ENCODE data around the gene NARF.
A peak's percentile ranks its signal among the peaks of the same experiment; 100 is the strongest.
"Not testable (repeated sequence)": the region's sequence is repeated elsewhere in the genome, so short reads cannot be mapped to it uniquely, and the experiment has no call there.

The NARF gene

DNA sequence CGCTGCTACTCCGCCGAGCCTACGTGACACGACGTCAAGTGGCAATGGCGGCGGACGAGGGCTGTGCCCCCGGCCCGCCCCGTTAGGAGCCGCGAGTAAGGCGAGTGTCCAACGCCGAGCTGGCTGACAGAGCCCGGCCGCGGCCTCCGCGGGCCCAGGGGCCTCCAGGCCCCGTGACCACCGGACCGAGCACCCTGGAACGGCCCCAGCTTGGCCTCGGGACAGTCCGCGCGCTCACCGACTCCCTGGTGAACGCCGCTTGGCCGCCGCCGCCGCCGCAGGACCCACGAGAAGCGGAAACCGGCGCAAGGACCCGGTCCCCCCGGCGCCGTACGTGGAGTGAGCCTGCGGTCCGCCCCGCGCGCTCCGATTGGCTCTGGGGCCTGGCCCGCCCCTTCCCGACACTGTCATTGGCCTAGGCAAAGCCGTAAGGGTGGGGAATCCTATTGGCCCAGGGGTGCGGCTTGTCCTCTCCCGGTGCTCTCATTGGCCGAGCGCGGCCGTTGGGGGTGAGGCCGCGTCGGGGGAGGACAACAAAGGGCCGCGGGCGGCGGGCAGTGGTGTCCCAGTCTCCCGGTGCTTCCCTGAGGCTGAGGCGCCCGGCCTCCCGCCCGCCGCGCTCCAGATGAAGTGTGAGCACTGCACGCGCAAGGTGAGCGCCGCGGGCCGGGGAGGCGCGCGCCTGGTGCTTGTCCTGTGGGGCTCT lies at the start of gene NARF:
NARF (plus strand) TSS at position 563 of the 706 bp plus-strand sequence; CDS start at position 626, 63 bp downstream.
- peak; percentile 95 to 96 for DNase-seq

DNA sequence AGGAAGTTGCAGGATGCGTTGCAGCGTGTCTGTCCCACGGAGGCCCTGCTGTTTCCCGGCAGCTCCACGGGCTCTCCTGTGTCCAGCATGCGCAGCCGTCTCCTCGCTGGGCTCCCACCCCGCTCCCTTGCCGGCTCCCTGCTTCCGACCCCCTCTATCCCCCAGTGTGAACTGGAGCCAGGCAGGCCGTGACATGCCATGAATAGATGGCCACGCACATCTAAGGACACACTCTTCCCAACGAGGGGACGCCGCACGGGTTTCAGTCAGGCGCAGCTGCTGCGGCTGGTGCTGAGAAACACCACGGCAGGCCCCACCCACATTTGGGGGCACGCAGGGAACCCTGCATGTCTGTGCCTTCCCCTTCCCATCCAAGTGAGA lies 49.6 kb upstream of the NARF start:
- DNase-seq: no peak

DNA sequence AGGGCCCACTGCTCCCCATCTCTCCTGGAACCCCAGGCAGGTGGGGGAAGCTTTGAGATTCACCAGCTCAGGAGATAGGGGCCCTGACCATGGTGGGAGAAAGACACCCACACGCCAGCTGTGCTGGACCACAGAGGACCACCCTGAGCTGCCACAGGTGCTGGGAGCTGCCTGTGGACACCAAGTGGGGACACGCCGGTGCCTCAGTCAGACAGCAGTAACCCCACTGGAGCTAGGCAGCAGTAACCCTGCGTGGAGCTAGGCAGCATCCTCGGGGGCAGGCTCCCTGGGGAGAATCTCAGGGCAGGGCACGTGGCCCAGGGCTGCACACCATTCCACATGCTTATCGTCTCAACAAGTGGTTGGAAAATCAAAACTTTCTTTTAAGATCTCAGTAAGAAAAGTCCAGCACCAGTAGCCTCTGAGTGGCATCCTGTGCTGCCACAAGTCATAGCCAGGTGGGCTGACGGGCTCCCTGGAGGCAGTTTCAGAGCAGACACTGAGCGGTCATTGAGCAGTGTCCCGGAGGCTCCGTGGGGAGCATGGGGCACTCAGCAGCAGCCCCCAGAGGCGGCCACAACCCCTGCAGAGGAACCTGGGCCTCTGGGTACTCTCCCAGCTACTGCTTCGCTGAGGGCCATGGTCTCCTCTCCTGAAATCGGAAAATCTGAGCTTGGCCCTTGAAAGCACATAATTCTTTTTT lies 48.4 kb upstream of the NARF start:
- DNase-seq: no peak

DNA sequence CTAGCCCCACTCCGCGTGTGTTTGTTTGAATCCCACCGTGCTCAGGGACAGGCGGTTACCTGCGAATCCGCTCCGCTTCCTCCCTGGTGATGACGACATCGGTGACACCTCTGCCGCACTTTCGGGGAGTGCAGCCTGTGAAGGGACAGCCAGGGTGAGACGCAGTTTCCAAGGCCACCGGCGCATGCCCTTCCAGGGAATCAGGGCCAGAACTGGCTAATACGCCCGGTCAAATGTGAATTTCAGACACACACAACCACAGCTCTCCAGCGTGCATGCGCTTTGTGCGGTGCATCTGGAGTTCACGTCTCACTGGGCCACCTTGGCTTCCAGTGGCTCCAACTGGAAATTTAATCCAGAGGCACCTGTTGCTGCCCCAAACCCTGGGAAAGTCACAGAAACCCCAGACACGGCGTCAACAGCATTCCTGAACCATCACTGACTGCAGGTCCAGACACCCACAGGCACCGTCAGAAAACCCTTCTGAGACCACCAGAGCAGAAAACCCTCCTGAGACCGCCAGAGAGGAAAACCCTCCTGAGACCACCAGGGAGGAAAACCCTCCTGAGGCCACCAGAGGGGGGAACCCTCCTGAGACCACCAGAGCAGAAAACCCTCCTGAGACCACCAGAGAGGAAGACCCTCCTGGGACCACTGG lies 47.0 kb upstream of the NARF start:
- DNase-seq: no peak

DNA sequence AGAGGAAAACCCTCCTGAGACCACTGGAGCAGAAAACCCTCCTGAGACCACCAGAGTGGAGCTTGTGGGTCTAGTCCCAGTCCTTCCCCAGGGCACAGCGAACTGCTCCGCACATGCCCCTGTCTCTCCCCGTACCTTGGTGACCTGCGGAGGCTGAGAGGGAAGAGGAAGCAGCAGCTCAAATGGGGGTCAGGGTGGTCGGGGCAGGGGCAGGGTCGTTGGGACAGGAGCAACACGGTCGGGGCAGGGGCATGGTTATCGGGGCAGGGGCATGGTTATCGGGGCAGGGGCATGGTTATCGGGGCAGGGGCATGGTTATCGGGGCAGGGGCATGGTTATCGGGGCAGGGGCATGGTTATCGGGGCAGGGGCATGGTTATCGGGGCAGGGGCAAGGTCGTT lies 46.5 kb upstream of the NARF start:
- DNase-seq: not testable (repeated sequence)

DNA sequence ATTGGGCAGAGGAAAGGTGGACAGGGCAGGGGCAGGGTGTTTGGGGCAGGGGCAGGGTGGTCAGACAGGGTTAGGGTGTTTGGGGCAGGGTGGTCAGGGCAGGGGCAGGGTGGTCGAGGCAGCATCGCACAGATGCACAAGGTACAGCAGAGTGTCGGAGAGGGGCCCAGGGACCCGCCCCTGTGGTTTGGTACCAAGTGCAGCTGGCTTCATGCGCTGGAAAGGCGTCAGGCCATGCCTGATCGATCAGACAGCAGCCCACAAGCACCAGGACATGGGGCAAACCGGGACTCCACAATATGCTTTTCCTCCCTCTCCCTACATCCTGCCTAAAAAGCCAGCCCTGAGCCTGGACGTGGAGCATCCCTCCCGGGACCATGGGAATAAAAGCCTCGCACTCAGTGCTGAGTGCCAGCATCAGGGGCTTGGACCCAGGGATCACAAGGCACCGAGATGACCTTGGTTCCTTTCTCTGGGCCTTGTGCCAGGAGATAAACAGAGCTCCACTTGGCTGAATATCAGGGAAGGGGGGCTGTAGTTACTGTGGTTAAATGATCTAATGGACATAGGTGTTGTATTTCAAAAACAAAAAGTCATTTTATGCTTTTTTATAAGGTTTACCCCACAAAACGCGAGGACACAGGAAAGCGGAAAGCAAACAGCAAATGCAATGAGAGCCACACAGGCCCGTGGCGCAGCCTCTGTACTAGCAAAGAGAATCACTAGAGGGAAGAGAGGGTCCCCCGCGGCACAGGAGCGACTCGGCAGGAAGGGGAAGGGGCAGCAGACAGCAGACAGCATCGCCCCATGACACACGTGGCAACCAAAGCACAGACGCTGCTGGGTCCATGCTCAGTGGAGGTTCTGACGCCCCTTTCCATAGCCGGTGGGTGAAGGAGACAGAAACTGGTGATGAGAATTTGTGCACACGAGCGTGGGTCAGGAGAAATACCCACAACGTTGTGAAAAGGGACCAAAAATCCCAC lies 45.7 kb upstream of the NARF start:
- no peak for DNase-seq

DNA sequence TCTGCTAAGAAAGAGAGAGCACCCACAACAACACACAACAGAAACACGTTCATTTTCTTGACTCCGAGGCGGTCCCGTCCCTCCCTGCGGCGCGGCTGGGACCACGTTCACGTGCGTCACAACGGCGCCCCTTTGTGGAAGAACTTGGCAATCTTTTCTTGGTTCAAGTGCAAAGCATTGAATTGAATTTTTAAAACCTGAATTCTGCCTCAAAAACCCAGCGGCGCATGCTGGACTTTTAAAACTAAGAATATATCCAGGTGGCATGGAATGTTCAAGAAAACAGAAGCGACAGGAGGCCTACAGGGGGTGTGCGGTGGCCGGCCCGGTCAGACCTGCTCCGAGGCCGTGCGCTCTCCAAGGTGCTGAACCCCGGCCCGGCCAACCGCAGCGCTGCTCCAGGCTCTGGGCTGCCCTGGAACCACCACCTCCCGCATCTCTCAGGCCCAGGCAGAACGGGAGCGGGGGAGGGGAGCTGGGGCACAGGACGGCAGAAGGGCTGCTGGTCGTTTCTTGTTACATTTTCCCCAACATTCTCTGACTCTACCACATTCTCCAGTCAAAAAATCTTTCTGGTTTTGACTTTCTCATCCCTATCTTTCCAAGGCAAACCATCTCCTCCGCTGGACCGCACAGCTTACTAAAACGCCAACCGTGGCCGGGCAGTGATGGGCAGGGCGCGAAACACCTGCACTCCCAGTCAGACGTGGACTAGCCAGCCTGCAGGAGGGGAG lies 43.8 kb upstream of the NARF start:
- peak; percentile 78 to 83 for DNase-seq

DNA sequence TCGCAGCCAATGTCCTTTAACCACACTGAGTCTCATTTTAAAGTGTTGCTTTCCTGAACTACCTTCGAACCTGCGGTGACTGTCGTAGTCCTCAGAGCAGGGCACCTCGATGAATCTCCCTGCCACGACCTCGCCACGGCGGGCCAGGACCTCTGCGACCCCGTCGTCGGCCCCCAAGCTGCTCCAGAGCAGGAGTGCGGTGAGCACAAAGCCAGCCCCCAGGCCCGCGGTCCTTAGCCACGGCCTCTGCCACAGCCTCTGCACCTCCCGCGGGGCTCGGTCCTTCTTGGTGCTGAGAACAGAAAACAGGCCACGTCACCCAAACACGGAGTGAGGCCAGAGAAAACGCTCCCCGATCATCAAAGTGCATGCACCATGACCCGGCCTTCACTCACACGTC lies 43.2 kb upstream of the NARF start:
- DNase-seq: no peak

DNA sequence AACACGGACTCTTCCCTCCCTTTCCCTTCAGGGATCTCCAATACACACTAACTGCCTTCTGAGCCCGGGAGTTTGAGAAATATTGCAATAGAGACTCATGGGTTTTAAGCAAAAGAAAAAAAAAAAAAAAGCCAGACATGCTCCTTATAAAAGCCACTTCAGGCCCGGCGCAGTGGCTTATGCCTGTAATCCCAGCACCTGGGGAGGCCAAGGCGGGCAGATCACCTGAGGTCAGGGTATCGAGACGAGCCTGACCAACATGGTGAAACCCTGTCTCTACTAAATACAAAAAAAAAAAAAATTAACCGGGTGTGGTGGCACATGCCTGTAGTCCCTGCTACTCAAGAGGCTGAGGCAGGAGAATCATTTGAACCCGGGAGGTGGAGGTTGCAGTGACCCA lies 42.8 kb upstream of the NARF start:
- no peak for DNase-seq

DNA sequence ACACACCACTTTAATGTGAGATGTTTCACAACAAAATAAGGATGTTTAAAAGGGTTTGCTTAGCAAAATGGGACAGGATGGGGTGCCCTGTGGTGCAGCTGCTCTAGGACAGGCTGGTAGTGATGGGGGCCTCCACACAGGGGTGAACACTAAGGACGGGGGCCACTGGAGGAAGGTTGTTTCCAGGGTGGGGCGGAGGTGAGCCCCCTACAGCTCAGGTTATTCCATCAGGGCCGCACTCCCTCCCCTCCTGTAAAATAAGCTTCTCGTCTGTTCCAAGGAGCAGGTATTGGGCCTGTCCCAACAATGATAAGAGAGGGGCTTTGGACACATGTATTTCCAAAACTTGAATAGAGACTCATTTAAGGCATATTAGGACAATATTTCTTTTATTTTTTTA lies 42.3 kb upstream of the NARF start:
- no peak for DNase-seq

DNA sequence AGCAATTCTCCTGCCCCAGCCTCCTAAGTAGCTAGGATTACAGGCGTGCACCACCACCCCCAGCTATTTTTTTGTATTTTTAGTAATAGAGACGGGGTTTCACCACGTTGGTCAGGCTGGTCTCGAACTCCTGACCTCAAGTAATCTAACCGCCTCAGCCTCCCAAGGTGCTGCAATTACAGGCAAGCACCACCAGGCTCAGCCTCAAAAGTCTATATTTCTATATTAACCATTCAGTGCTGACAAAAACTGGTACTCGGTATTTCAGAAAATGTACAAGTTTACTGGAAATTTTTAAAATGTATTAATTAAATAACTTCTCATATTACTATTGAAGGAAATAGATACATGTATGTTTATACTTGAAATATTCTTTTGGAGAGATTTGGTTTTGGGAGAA lies 41.8 kb upstream of the NARF start:
- DNase-seq: no peak

DNA sequence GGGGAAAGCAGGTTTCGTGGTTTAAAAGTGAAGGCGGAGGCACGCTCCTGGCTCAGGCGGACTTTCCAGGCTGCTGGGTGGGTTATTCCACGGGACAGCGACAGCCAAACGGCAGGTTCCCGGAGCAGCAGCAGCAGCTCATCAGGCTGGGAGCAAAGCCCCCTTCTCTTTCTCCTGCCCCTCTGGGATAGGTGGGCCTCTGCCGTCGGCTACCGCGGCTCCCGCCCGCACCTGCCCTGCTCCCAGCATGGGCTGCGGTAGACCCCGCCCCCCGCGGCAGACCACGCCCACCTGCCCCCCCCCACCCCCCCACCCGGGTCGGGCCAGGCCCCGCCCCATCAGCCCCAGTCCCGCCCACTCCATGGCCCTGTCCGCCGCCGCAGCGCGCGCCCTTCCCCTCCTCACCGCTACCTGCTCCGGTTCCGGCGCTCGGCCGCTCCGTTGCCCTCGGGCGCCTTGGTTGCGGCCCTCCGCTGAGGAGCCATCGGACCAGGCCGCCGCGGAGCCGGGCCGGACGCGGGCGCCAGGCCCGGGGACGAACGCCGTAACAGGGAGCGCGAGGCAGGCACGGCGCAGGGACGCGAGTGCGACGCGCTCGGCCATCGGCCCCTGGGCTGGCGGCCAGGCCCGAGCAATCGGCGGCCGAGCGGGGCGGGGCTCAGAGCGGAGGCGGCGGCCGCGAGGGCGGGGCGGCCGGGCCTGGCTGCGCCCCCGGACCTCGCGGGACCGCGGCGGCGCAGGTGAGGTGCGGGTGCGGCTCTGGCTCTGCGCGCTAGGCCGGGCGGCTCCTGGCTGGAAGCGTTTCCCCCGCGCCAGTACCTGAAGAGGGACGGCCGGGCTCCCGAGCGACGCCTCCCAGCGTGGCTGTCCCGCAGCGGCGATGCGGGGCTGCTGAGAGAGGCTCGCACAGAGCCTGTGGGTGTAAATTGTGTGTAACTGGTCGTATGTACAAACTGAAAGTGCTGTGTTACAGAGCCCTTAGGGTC lies 40.2 kb upstream of the NARF start, which contains the start of the genes HEXD and OGFOD3:
HEXD (plus strand) TSS at position 347 of the 986 bp plus-strand sequence. CDS start 1,453 bp downstream, outside the sequence.
OGFOD3 (minus strand) TSS at position 586 of the 986 bp plus-strand sequence; CDS start at position 485, 101 bp downstream.
- peak; percentile 80 to 82 for DNase-seq

DNA sequence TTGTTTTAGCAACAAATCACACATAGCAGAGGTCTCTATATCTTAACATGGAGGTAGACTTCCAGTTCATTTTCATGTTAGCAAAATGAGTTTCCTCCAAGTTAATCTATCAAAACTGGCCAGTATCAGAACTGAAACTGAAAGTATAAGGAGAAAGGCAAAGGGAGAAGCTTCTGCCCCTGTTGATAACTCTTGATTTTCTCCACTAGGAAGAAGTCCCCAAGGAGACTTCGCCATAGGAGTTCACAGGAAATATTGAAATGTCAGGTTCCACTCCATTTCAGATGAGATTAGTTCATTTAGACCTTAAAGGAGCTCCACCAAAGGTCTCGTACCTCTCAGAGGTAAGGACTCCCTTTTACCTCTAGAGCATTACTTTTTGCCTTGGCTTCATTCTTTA lies 39.0 kb upstream of the NARF start:
- no peak for DNase-seq

DNA sequence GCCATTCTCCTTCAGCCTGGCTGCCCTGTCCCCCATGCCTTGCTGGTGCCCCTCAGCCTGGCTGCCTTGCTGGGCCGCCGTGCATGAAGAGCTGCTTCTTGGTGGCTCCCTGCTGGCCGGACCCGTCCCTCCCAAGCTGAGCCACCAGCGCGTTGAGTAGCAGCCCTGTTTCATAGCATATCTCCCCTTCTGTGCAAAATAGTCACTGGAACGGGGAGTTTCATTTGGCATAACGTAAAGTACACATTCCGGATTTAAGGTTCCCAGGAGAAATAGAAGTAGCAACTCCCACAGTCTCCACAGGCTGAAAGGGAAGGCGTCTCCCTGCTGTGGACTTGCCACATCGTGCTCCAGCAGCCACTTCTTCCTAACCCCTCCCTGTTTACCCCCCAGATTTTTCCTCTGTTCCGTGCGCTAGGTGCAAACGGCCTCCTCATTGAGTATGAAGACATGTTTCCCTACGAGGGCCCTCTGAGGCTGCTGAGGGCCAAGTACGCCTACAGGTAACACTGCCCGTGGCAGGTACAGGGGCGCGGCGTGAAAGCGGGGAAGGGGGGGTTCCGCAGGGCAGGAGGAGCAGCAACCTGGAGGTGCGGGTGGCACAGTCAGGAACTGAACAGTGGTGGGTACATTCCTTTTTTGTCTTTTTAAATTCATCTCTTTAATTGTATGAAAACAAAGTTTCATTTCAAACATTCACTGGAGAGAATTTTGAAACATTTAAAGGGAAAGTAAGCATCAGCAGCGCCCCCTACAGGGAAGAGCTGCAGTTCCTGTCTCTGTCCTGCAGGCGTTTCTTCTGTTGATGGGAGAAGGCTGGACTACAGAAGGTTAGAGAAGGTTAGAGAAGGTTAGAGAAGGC lies 34.3 kb upstream of the NARF start:
- peak; percentile 72 to 77 for DNase-seq

DNA sequence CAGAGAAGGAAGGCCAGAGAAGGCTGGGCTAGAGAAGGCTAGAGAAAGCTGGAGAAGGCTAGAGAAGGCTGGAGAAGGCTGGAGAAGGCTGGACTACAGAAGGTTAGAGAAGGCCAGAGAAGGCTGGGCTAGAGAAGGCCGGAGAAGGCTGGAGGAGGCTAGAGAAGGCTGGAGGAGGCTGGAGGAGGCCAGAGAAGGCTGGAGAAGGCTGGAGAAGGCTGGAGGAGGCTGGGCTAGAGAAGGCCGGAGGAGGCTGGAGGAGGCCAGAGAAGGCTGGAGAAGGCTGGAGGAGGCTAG lies 33.7 kb upstream of the NARF start:
- no peak for DNase-seq

DNA sequence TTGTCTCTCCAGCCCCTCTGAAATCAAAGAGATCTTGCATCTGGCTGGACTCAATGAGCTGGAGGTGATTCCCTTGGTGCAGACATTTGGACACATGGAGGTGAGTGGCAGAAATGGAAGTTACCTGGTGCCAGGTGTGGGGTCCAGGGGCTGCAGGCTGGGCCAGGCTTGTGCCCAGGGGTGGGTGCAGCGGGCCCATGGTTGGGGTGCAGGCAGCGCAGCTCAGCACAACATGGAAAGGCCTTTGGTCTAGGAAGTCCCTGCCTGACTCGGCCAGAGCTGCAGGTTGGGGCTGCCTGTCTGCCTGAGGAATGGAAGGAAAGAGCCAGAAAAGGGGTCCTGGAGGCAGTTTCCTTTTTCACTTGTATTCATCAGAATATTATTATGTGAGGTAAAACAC lies 30.0 kb upstream of the NARF start:
- no peak for DNase-seq

DNA sequence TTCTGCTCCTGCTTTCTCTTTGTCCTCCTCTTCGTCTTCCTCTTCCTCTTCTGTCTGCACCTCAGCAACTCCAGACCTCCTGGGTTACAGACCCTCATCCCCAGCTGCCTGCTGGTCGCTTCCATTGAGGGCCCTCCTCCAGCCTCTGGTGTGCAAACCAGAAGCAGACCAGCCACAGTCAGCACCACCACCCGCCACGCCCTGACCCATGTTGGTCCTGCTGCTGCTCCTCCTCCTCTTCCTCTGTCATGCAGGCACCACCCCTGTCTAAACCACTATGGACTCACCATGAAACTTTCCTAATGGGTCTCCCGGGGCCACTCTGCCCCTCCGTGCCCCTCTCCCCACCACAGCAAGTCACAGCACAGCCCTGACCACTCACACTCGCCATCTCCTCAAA lies 28.7 kb upstream of the NARF start:
- no peak for DNase-seq

DNA sequence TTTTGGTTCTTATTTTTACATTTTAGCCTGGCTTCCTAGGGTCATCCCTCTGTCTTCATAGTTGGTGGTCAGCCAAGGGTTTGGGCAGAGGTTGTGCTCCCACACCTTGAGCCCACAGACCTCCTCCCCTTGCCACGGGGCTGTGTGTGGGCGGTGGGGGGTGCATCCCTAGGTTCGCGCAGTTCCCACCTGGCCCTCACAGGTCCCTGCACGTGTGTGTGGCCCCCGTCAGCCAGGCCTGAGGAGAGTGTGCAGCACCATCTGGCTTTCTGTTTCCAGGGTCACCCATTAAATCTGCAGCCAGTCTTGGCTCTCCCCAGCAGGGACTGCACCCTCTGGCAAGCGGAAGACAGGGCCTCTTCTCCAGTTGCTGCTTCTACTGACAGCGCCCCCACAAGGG lies 26.5 kb upstream of the NARF start:
- no peak for DNase-seq

DNA sequence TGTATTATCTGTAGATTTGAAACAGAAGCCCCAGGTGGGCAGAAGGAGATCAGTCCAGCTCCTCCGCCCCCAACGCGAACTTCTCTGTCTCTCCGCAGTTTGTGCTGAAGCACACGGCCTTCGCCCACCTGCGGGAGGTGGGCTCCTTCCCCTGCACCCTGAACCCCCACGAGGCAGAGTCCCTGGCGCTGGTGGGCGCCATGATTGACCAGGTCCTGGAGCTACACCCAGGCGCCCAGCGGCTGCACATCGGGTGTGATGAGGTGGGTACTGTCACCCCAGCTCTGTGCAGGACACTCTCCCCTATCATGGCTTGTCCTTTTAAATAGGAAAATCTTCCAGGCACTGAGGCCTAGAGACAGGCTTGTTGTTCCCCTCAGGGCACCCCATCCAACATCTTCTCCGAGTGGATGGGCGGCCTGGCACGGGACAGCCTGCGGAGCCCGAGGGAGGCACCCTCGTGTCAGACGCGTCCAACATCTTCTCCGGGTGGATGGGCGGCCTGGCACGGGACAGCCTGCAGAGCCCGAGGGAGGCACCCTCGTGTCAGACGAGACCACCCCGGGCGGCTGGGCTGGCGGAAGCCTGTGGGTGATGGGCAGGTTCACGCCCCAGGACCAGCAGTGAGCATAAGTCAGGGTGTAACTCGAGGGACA lies 24.9 kb upstream of the NARF start:
- no peak for DNase-seq
